Heart left ventricle (tissue), 16 donors: ENCODE data around the gene LPIN3. TPM values are rescaled to one million over a fixed set of nuclear protein-coding genes. Genes with fewer than 3 reads are reported as not detected.
A peak's percentile ranks its signal among the peaks of the same experiment; 100 is the strongest.

ENCODE experiments used
- ATAC-seq, 4 donors: fragments of 200-7000 bp; cut with Tn5 transposase; one replicate each; pipeline ENCODE4 v1.9.1; 2020 to 2022; ENCODE audit warnings: moderate library complexity in 4 of 4, mild to moderate bottlenecking in 3 of 4, moderate number of reproducible peaks in 1 of 4
- DNase-seq, 5 donors: peaks; one replicate each; pipeline ENCODE4 v3.0.0-alpha.2; 2020
- H3K27ac ChIP-seq, 12 donors: fragments of 200-600 bp; sonication (generic) in 4 of 12; one replicate each; pipeline versions ENCODE4 v1.5.0 to v1.8.0; 2016 to 2022; ENCODE audit warnings: mild to moderate bottlenecking in 2 of 12
- H3K27me3 ChIP-seq, 9 donors: fragments of 200-600 bp; sonication (generic) in 2 of 9; one replicate each; pipeline versions ENCODE4 v1.5.1 to v1.8.0; 2016 to 2022; ENCODE audit warnings: mild to moderate bottlenecking in 3 of 9
- H3K36me3 ChIP-seq, 9 donors: fragments of 200-600 bp; sonication (generic) in 2 of 9; one replicate each; pipeline versions ENCODE4 v1.5.0 to v1.8.0; 2018 to 2022; ENCODE audit warnings: mild to moderate bottlenecking in 2 of 9
- H3K4me1 ChIP-seq, 12 donors: fragments of 200-600 bp; sonication (generic) in 4 of 12; one replicate each; pipeline versions ENCODE4 v1.5.0 to v1.8.0; 2016 to 2022; ENCODE audit warnings: mild to moderate bottlenecking in 3 of 12
- H3K4me3 ChIP-seq, 12 donors: fragments of 200-600 bp; sonication (generic) in 4 of 12; one replicate each; pipeline versions ENCODE4 v1.5.0 to v1.8.0; 2017 to 2022; ENCODE audit warnings: mild to moderate bottlenecking in 9 of 12, moderate library complexity in 4 of 12
- H3K9me3 ChIP-seq, 12 donors: fragments of 200-600 bp; sonication (generic) in 4 of 12; one replicate each; pipeline versions ENCODE4 v1.5.0 to v1.8.0; 2016 to 2022; ENCODE audit warnings: mild to moderate bottlenecking in 1 of 12
- CTCF ChIP-seq, 12 donors: fragments of 200-600 bp; sonication (generic) in 4 of 12; IDR thresholded peaks; one replicate each; pipeline versions ENCODE4 v1.5.0 to v1.8.0; 2018 to 2022; ENCODE audit warnings: antibody characterized with exemption in 12 of 12, mild to moderate bottlenecking in 5 of 12
- POLR2A ChIP-seq, 2 donors: fragments of 450-650 bp; IDR thresholded peaks; one replicate each; pipeline ENCODE4 v1.6.1; 2017; ENCODE audit warnings: antibody characterized with exemption in 2 of 2, mild to moderate bottlenecking in 2 of 2, moderate library complexity in 2 of 2
- WGBS, 4 donors: extraction: QIAGEN DNeasy Blood & Tissue Kit in 2 of 4; methylation state at CpG; one replicate each; pipeline versions ENCODE4 v1.1.5 to v1.1.7; 2013 to 2018; 5-methylcytosine and 5-hydroxymethylcytosine counted together
- intact Hi-C, 10 donors: fragments of 100-400 bp; cut with DNase I; formaldehyde crosslinking; loops; one replicate each; pipeline versions ENCODE4 v1.11.1 to v1.14.2; 2022
- polyA plus RNA-seq, 2 donors: library from polyadenylated mRNA; stranded (reverse); fragments of 200-250 nt; gene quantifications; one replicate each; pipeline ENCODE4 v1.2.3, GENCODE V29; 2013
- total RNA-seq, 9 donors: library from RNA; depleted of rRNA in 2 of 9; stranded (reverse); fragments of >200 nt in 2 of 9; fragmentation: NEBNext Ultra II Directional in 3 of 9; extraction: Animal tissue kit (Norgen Biotek cat#: 25700) in 3 of 9; gene quantifications; one replicate each; pipeline versions ENCODE4 v1.1.0 to v1.2.4, GENCODE V29; 2016 to 2023
- donor health status: ischemic (EF 13 %, LVEDD 7.1; RV severe dilation, severe dysfunction).
- donor health status: healthy with polysubstance abuse.
- donor health status: DM: no; HTN: yes; CAD: no.
- donor health status: DM: no; HTN: no; CAD: no.
- donor health status: ischemic (EF 25% LVEDD 6.9; RV normal size, moderate dysfunction).
- donor health status: ischemic (EF 25% LVEDD 5.7; RV mildly dilated, moderate dysfunction).
- donor health status: healthy.
- donor health status: DM: yes; HTN: yes; CAD: no.
- donor health status: ischemic (EF 35%, LVEDD 5.7; RV mildly dilated, moderate dysfunction).
- donor health status: nonischemic (EF 11% LVEDD 7.7; RV severe dilation, severe dysfunction).
- donor health status: DM: yes; HTN: yes; CAD: no.
- donor health status: PGD.
- donor health status: ischemic (EF 29% LVEDD 5.4; RV normal size, mild dysfunction).
- donor health status: nonischemic (EF 23%, LVEDD 6.1; RV moderate dilation, normal function).

LPIN3 gene
- total and polyA plus RNA-seq, 11 donors, result 12.8 to 24.1 (median 19.0) TPM

GRCh38 chr20:41316602-41317545 lies 23.7 kb upstream of the LPIN3 start:
- 2 to 3% (median 2%) methylated on average over 31 to 66 of the region's 66 CpGs for WGBS, 4 donors
- peaks cover 0 to 6% (median 0%) of the 10 kb centered on the region in 9 donors for H3K36me3 ChIP-seq
- H3K27me3 ChIP-seq, result no peaks in the 10 kb centered on the region
- TF ChIP-seq CTCF (IDR thresholded peaks at IDR 0.05), result no peak
- TF ChIP-seq POLR2A (IDR thresholded peaks at IDR 0.05), result no peak
- DNase-seq (peak; percentile 84 to 91 (median 85)), ATAC-seq (peak; percentile 29 to 73 (median 64))
- peaks cover 7 to 48% (median 33%) of the 10 kb centered on the region in 12 donors for H3K4me1 ChIP-seq
- H3K27ac ChIP-seq, result peak overlapping the region; percentile 67 to 94 (median 90)
- intact Hi-C loops, result loop anchor here in 8 of 10 donors (1.0 to 5.0 kb wide), 10 partner anchors 45 to 180 kb away; partner anchors contain the start of gene PLCG1 (in 1 of the 8)
- H3K4me3 ChIP-seq, result peak overlapping the region; percentile 52 to 95 (median 86)
- no peaks in the 10 kb centered on the region for H3K9me3 ChIP-seq

DNA sequence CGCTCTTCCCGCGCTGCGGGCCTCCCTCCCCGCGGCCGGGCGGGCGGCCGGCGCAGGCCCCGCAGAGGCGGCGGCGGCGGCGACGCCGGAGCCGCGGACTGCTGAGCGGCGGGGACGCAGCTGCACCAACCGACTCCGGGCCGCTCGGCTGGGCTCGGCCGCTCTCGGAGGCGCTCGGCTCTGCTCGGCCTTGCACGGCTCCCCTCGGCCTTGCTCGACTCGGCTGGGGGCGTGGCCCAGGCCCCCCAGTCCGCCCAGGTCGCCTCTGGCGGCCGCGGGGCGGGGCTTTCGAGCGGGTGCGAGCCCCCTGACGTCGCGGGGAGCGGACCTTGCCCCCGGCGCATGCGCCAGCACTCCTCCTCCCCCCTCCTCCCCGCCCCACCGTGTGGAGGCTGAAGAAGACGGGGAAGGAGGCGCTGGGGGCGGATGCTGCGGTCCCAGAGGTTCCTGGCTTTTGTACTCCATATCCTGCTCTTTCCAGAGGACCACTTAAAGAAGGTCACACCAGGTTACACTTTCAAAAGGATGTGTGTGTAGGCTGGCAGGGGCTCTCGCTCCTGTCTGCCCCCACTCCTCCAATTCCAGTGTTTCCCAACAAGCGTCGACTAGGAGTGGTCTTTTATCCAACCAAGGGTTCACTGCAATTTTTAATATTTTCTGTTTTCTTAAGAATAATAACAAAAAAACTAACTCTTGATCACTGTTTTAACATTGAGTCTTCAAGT lies 22.9 kb upstream of the LPIN3 start, which contains the start of gene ZHX3:
ZHX3 (minus strand) TSS at position 186 of the 725 bp plus-strand sequence. CDS start 112,815 bp downstream, outside the sequence.
- intact Hi-C loops, result loop anchor here in 8 of 10 donors (1.0 to 5.0 kb wide), 10 partner anchors 45 to 180 kb away; partner anchors contain the start of gene PLCG1 (in 1 of the 8)
- no peaks in the 10 kb centered on the region for H3K9me3 ChIP-seq
- no peak for TF ChIP-seq CTCF (IDR thresholded peaks at IDR 0.05)
- TF ChIP-seq POLR2A (IDR thresholded peaks at IDR 0.05), result peak in 1 of 2 donors; percentile 60

DNA sequence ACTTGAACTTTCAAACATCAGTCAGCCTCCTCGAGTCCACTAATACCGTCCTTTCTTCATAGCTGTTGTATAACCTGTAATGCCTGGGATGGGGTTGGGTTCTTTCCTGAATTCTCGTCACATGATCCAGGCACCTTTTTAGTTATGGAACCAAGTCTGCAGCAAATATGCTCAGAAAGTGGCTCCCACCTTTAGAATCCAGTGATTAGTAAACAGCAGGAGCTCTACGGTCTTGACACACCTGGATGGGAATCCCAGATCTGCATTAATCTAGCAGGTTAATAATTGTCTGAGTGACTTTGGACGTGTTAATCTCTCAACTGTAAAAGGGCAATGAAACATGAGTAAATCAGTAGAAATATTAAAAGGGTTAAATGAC lies 22.4 kb upstream of the LPIN3 start:
- H3K4me1 ChIP-seq, result peaks cover 7 to 41% (median 31%) of the 10 kb centered on the region in 12 donors
- H3K27ac ChIP-seq, result peak overlapping the region in 11 of 12 donors; percentile 67 to 94 (median 85)
- H3K9me3 ChIP-seq, result no peaks in the 10 kb centered on the region
- H3K36me3 ChIP-seq, result no peaks in the 10 kb centered on the region
- no peak for ATAC-seq
- no peaks in the 10 kb centered on the region for H3K27me3 ChIP-seq
- 61 to 66% (median 64%) methylated on average over 5 of the region's 5 CpGs for WGBS, 4 donors
- DNase-seq, result no peak
- intact Hi-C loops, result loop anchor here in 6 of 10 donors (5.0 kb wide), 7 partner anchors 46 to 181 kb away; partner anchors contain the start of gene PLCG1 (in 1 of the 6)
- peak overlapping the region in 9 of 12 donors; percentile 27 to 95 (median 84) for H3K4me3 ChIP-seq
- TF ChIP-seq CTCF (IDR thresholded peaks at IDR 0.05), result no peak
- no peak for TF ChIP-seq POLR2A (IDR thresholded peaks at IDR 0.05)

More for the DNA sequence above, 22.9 kb upstream of the LPIN3 start, which contains the start of gene ZHX3:
- Histone ChIP-seq H3K36me3 (no peaks in the 10 kb centered on the region), H3K27ac (peak within 1 kb of the TSS; percentile 67 to 94 (median 90)), H3K27me3 (no peaks in the 10 kb centered on the region), H3K4me1 (peaks cover 7 to 46% (median 33%) of the 10 kb centered on the region in 12 donors), H3K4me3 (peak within 1 kb of the TSS; percentile 52 to 95 (median 86))
- peak; percentile 98 to 99 (median 98) for ATAC-seq
- peak; percentile 98 to 99 (median 98) for DNase-seq
- whole genome bisulfite sequencing, 4 donors, result 0 to 3% (median 1%) methylated on average over 20 to 64 of the region's 64 CpGs
